Activated T-cell treated with anti-CD3 and anti-CD28 coated beads for 4 hours (primary cell): ENCODE measurements around the gene TFCP2L1.

Experiments
- DNase-seq: peaks from one replicate; pipeline ENCODE4 v3.0.0-alpha.2; 2020

The TFCP2L1 gene

DNA sequence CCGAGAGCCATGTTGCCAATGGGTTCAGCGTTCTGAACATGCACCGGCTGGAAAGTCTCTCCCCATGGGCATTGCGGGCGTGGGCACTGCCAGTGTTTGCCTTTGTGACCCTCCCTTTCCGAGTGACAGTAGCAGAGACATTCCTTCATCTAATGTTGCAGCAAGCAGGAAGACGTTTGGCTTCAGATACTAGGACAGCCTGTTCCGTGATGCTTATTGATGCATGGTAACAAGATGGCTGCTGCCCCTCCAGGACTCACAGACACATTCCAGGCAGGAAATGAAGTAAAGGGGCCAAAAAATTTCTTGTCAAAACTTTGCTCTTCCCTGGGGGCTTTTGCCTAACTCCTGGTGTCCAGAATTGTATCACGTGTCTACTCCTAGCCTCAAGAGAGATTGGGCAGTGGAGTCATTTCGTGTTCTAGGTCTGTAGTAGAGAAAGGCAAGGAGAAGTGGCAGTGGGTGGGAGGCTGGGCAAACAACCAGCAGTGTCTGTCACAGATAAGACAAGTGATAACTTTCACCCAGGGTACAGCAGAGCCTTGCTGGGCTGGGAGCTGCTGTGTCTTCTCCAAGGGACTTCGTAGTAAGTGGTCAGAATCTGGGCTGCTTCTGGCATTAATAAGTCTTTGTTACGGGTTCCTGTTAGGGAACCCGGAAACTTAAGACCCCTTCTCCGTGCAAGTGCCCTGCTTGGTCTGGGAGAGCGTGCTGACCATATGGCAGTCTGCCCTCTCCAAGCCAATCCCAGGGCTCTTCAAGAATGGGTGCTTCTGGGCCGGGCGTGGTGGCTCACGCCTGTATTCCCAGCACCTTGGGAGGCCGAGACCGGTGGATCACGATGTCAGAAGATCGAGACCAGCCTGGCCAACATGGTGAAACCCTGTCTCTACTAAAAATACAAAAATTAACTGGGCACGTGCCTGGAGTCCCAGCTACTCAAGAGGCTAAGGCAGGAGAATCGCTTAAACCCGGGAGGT is 93.5 kb downstream of the TFCP2L1 start:
- DNase-seq: no peak

DNA sequence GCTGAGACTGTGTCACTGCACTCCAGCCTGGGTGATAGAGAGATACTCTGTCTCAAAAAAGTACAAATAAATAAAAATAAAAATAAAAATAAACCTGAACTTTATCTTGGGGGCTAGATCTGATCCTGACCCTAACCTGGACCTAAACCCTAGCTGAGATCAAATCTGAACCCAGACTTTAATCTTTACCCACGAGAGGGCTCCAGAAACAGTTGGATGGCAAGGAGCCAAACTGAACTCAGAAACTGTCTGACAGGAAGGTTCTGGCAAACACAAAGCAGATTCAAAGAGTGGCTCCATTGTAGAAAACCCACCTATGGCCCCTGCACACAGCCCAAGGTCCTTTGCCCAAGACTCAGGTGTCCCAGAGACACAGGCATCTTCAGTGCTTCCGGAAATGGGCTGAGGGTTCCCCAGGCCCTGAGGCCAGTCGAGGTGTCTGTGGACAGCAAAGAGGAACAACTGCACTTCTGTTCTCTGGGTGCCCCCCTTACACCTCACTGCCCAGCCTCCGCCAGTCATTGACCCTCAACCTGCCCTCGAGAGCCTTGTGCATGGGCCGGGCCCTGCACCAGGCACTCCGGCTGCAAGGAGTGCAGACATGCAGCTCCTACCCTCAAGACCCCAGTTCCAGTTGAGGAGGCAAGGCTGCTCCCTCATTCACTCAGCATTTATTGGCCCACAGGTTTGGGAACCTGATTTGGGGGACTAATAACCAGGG is 95.2 kb downstream of the TFCP2L1 start:
- DNase-seq: no peak

DNA sequence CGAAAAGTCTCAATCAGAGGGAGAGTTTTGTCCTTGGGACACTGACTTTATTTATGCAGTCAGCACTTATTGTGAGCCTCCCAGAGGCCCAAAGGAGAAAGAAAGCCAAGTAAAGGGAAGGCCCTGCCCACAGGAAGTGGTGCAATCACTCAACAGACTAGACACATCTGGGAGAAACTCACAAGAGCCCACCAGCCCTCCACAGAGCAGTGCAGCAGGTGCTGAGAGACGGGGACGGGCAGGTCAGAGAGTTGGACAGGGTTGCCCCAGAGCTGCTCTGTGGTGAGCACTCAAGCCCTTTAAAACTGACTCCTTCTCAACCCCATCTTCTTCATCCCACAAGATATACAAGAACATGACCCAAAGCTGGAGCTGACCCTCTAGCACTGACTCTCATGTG is 96.0 kb downstream of the TFCP2L1 start:
- no peak for DNase-seq

DNA sequence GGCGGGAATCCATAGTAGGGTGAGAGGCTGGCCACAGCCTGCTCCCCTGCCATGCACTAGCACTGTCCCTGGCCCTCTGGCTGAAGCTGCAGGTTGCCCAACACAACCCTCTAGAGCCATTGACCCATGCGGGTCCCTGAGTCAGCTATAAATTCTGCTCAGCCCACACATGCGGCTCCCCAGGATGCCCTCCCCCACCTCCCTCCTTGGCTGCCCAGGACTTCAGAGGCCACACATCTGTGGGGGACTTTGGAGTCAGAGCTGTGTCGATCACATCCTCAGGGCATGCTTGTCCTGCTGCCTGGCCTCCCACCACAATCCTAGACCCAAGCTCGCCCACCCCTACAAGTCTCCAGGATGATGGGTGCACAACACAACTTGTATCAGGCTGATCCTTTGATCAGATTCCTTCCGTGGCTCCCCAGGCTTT is 97.0 kb downstream of the TFCP2L1 start:
- DNase-seq: no peak

DNA sequence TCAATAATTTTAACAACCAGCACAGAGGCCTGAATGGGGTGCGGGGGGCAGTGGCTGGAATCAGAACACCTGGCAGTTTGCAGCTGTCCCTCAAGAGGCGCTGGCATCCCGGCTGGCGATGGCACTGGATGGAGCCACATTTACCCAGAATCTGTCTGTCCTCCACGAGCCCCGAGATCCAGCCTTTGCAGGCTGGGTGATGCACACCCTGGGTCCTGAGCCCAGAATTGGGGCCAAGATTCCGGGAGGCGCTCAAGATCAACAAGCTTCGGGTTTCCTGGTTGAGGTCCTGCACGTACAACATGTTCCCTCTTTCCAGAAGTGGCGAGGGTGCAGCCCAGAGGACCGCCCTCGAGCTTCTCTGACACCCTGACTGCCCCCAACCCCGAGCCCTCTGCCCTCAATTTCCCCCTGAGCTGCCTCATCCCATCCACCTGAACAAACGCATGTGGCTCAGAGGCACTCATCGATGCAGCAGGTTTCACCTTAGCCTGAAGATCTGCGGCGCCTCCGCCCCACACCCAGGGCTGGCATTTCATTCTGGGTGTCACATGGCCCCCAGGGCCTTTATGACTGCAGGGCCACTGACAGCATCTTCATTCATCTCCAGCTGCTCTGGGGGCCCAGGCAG is 97.5 kb downstream of the TFCP2L1 start:
- no peak for DNase-seq

DNA sequence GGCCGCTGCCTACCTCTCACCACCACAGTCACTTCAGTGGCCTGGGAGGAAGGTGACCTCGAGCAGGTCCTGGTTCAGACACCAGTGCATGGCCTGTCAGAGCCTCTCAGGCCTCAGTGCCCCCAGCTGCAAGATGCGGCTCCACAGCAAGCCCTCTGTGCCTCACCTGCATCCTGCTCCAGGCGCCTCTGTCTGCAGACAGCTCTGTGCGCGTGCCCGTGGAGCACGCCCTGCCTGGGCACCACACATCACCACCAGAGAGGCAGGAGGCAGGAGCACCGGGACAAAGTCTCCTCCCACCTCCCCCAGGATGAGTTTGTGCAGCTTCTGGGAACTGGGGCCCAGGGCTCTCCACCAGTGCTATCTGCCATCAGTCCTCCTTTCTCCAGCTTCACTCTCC is 98.7 kb downstream of the TFCP2L1 start:
- no peak for DNase-seq

DNA sequence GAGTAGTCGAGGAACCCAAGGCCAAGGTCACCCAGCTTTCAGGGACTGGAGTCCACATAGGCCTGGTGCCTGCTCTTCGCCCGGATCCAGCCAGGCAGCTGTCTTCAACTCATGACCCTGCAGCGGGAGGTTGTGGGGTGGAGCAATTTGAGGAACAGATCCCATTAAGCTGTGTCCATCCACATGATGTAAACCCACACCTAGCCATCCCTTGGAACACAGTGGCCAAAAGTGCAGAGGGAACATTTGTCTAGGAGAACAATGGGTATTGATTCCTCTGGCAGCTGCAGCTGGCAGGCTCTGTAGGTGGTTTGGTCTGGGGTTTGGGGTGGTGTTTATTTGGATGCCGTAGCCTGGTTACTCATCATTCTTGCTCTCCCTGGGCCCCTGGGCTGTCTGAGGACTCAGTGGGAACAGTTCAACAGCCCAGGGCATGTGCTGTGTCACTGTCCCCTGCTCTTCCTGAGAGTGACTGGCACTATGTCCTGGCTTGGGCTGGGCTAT is 99.4 kb downstream of the TFCP2L1 start:
- DNase-seq: no peak

DNA sequence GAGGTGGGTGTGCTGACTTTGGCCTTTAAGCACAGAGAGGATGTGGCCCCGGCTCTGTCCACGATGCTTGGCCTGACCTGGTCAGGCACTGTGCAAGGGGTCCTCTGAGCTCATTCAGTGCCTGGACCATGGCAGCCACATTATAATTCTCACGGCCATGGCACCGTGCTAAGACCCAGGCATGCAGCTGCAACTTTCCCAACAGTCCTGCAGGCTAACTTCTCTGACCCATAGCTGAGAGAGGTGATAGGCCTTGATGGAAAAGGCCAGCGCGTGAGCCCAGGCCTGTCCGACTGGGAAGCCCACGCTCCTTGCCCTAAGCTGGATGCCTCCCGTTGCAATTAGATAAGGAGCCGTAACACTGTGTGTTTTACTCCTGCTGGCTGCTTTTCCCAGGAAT is 99.9 kb downstream of the TFCP2L1 start:
- DNase-seq: no peak

DNA sequence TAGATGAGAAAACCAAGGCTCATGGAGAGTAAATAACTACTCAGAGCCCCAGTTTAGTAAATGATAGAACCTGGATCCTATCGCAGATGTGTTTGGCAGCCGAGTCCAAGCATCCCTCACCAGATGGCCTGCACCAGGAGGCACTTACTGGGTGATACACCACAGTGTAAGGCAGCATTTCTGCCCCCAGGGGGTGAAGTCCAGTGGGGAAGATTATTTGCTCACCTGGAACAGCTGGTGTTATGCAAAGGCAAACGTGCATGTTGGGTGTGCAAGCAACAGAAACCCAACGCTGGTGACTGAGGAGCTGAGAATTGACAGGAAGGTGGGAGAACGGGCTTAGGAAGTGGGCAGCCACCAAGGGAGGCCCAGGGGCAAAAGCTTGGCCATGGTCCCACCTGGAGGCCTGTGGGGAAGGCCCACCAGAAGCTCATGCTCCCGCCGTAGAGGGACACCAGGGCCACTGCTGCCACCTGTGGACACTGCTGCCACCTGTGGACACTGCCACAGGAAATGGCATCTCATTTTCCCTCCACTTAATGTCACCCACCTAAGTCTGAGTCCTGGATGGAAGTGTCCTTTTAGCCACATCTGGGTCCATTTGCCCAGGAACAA is 100.6 kb downstream of the TFCP2L1 start:
- no peak for DNase-seq

DNA sequence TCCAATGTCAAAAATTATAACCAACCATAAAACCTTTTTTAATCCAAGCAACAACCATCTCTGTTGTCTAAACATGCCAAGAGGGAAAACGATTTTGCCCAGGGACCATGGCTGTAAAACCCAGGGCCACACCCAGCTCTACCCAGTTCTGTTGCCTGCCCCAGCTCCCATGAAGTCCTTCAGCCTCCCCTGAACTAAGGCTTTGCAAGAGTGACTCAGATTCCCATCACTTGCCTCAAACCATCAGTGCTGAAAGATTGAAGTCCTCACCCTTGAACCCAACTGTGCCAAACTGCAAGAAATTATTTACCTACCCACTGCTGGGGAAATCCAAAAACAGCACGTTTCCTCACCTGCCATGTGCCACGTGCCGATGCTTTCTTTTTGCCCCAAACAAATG is 102.5 kb downstream of the TFCP2L1 start:
- no peak for DNase-seq

DNA sequence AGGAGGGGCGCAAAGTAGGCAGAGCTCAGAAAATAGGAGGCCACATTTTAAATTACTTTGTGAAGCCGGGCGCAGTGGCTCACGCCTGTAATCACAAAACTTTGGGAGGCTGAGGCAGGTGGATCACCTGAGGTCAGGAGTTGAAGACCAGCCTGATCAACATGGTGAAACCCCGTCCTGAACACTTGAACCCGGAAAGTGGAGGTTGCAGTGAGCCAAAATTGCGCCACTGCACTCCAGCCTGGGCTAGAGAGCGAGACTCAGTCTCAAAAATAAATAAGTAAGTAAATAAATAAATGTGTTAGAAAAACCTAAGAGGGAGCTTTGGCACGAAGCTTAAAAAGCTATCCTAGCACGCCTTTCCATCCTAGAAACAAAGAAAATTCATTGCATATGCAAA is 105.5 kb downstream of the TFCP2L1 start:
- DNase-seq: no peak

DNA sequence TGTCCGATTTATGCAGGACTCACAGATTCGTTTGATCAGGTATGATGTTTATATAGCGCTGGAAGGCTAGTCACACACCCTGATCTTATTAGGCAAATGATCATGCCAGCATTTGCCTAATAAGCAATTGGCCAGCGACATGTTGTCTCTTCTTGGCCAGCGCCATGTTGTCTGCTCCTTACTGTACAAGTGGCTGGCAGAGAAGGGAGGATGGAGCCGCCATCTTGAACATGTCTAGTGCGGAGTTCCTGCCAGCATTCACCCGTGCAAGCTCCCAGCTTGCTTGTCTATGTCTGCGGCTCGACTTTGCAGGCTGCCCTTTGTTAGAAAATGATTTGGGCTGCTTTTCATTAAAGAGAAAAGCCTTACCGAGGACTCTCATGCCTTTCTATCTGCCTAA is 106.3 kb downstream of the TFCP2L1 start:
- DNase-seq: no peak

DNA sequence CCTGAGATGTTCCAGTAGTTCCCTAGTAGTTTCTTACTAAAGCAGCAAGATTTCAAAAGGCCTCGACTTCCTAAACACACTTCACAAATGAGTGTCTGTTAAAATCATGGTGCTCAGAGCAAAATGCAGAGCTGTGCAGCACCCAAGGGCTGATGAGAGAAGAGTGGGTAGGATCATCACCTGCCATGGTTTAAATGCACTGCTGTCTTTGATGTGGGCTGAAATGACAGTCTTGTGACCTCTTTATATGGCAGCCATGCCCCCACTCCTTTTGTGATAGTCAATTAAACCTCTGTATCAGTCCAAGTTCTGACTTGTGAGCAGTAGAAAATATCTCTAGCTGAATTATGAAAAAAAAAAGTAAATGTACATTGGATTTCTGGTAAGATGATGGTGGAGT is 107.1 kb downstream of the TFCP2L1 start:
- no peak for DNase-seq

DNA sequence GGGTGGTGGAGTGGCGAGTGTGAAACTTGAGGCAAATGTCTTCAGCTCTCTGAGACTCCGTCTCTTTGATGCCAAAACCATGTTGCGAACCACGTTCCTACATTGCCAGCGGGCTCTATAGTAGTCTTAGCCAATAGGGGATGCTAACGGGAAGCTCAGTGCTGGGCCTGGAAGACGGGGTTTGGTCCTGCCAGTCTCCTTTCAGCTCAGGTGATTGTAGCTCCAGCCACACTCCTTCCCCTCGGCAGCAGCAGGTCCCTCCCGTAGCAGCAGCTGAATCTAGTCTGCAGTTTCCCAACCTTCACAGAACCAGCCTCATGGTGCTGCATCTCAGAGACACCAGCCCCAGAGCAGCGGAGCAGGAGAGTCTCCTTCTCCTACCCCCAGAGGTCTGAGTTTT is 109.7 kb downstream of the TFCP2L1 start:
- DNase-seq: no peak

DNA sequence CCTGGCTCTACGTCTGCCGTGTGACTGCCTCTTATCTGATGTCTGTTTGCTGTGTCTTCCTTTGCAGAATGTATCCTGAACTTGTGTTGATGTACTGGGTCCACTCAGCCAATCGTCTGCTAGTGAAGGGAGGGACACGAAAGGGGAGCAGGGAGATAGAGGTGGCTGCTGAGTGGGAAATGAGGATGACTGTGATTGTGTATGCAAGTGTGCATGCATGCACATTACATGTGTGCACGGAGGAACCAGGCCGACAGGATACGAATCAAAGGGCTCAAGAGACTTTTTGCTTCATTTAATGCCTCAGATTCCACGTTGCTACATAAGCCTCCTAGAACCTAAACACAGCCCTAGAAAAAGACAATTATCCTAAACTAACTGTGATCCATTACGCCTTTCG is 111.2 kb downstream of the TFCP2L1 start:
- no peak for DNase-seq

DNA sequence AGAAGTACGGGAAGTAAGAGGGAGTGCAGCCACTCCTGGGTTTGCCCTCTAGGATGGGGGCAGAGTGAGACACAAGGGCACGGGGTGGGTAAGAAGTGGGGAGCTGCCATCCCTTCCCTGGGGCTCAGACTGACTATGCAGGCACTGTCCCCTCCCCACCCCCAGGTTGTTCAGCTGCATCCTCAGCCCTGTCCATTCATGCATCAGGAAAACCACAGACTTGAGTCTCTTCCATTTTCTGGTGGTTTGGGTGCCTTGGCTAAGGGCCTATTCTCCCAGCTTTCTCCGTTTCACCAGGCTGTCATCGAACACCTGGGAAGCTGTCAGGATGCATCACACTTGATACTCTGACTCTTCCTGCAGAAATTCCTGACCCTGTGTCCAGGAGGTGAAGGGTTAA is 111.9 kb downstream of the TFCP2L1 start:
- no peak for DNase-seq

DNA sequence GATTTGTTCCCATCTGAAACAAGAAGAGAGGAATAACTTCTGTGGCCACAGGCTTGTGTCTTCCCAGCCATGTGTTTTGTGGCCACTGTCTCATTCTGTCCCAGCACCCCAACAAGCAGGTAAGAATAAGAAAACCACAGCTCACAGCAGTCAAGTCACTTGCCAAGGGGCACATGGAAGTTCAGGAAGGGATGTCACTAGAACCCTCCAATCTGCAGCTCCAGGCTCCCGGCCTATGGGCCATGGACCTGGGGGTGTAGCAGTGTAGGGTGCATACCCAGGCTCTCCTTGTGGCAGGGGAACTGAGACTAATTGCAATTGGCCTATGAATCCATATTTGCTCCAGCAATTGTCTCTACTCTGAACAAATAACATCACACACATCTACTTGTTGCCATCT is 112.5 kb downstream of the TFCP2L1 start:
- DNase-seq: no peak

DNA sequence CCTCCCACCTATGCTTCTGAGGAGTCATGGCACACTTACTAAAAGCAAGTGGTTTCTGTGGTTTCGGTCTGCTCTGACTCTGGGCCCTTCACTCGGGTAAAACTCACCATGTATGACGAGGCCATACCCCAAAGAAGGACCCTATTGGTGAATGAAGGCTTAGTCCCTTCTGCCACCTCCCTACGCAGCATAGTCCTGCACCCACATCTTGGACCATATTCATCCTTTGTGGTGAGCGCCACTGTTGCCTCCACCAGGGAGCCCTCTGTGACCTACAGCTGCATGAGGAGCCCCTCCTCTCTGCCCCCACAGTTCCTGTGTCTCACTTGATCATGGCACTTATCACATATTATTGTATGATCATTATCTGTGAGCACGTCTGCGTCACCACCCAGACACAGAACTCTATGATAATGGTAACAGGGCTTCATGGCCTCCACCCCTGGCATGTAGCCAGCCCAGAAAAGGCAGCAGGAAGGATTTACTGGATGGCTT is 113.3 kb downstream of the TFCP2L1 start:
- no peak for DNase-seq

DNA sequence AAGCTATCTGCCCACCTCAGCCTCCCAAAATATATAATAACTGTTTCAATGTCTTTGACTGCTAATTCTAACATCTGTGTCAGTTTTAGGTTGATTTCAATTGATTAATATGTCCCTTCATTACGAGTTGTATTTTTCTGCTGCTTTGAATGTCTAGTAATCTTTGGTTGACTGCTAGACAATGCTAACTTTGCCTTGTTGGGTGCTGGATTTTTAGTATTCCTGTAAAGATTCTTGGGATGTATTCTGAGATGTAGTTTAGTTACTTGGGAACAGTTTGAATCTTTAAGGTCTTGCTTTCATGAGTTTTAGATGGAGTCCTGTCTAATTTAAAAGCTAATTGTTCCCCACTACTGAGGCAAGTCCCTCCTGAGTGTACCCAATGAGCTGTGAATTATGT is 114.4 kb downstream of the TFCP2L1 start:
- DNase-seq: no peak

DNA sequence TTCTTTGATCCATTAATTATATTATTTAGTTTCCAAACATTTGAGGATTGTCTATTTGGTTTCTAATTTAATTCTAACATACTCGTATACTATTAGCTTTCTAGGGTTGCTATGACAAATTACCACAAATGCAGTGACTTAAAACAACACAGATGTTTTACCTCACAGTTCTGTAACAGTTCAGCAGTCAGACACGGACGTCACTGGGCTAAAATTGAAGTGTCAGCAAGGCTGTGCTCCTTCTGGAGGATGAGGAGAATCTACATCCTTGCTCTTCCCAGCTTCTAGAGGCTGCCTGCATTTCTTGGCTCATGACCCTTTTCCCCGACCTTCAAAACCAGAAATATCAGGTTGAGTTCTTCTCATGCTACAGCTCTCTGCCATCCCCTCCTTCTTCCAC is 117.6 kb downstream of the TFCP2L1 start:
- no peak for DNase-seq
